Measurements from ENCODE around the gene FSTL4. TPM values are rescaled to one million over a fixed set of nuclear protein-coding genes. Genes with fewer than 3 reads are reported as not detected.

The FSTL4 gene
- total RNA-seq, 1 experiment from 2014 or later = 2.7 TPM

- H3K27me3 ChIP-seq (replicated peaks; ENCODE audit: control insufficient read depth, insufficient read depth, low read length) = no peaks in the 10 kb centered on the region
- no peaks in the 10 kb centered on the region for H3K9me3 ChIP-seq
- H3K4me1 ChIP-seq = no peaks in the 10 kb centered on the region
- Mint-ChIP-seq H3K27ac (ENCODE audit: unreplicated experiment) (no peak overlapping the region), H3K27me3 (ENCODE audit: insufficient read depth, unreplicated experiment) (peaks cover 6% of the 10 kb centered on the region), H3K4me3 (ENCODE audit: unreplicated experiment) (no peak overlapping the region), H3K36me3 (ENCODE audit: insufficient read depth, unreplicated experiment) (no peaks in the 10 kb centered on the region), H3K4me1 (ENCODE audit: low read depth, unreplicated experiment) (no peaks in the 10 kb centered on the region), H3K9me3 (ENCODE audit: unreplicated experiment) (peaks cover 29% of the 10 kb centered on the region)
- no TSS peak for BruUV-seq (replicated peaks)
- H3K36me3 ChIP-seq (ENCODE audit: control insufficient read depth, insufficient read depth, low read length) = no peaks in the 10 kb centered on the region
- DNase-seq = no peak
- no peak overlapping the region for H3K4me3 ChIP-seq (ENCODE audit: low read depth, low read length)
- TF ChIP-seq CTCF (IDR thresholded peaks at IDR 0.05; ENCODE audit: insufficient read depth in 1 of 2, low read depth in 1 of 2, low read length in 1 of 2, severe bottlenecking in 1 of 2, unreplicated experiment in 1 of 2) = no peak
- intact Hi-C loops (cut with micrococcal nuclease; ENCODE audit: unreplicated experiment) = no loop called here
- ChIA-PET CTCF (no interaction called here), POLR2A (no interaction called here)
Observed at GRCh38 chr5:133164759-133165158, 447.6 kb downstream of the FSTL4 start.

GRCh38 chr5:133163839-133164238 lies 448.5 kb downstream of the FSTL4 start:
- intact Hi-C loops (cut with micrococcal nuclease; ENCODE audit: unreplicated experiment) = no loop called here
- no peak overlapping the region for H3K27ac Mint-ChIP-seq (ENCODE audit: unreplicated experiment)
- H3K9me3 ChIP-seq = no peaks in the 10 kb centered on the region
- DNase-seq = no peak
- ChIA-PET CTCF (no interaction called here), POLR2A (no interaction called here)
- no peak overlapping the region for H3K4me3 Mint-ChIP-seq (ENCODE audit: unreplicated experiment)
- no peaks in the 10 kb centered on the region for H3K36me3 Mint-ChIP-seq (ENCODE audit: insufficient read depth, unreplicated experiment)
- H3K4me1 ChIP-seq = no peaks in the 10 kb centered on the region
- BruUV-seq (replicated peaks) = no TSS peak
- peaks cover 3% of the 10 kb centered on the region for H3K27me3 Mint-ChIP-seq (ENCODE audit: insufficient read depth, unreplicated experiment)
- H3K4me3 ChIP-seq (ENCODE audit: low read depth, low read length) = no peak overlapping the region
- TF ChIP-seq CTCF (IDR thresholded peaks at IDR 0.05; ENCODE audit: insufficient read depth in 1 of 2, low read depth in 1 of 2, low read length in 1 of 2, severe bottlenecking in 1 of 2, unreplicated experiment in 1 of 2) = no peak
- no peaks in the 10 kb centered on the region for H3K4me1 Mint-ChIP-seq (ENCODE audit: low read depth, unreplicated experiment)
- peaks cover 20% of the 10 kb centered on the region for H3K9me3 Mint-ChIP-seq (ENCODE audit: unreplicated experiment)
- no peaks in the 10 kb centered on the region for H3K27me3 ChIP-seq (replicated peaks; ENCODE audit: control insufficient read depth, insufficient read depth, low read length)
- H3K36me3 ChIP-seq (ENCODE audit: control insufficient read depth, insufficient read depth, low read length) = no peaks in the 10 kb centered on the region

DNA sequence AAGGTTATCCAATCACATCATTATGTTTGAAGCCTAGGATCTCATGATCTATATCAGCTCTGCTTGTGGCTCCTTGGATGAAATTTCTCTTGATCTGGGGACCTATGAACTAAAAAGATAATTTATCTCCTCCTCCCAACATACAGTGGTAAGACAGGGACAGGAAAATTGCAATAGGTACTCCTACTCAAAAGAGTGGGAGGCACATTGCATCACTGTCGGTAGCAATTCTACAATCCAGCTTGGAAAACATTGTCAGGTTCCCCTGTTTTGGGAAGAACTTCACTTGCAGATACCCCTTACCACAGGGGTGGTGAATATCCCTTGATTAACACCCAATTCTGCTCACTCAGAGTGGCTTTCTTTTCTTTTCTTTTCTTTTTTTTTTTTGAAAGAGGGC lies 452.8 kb downstream of the FSTL4 start:
- ChIA-PET POLR2A (no interaction called here), CTCF (no interaction called here)
- no peak overlapping the region for H3K27ac Mint-ChIP-seq (ENCODE audit: unreplicated experiment)
- Histone ChIP-seq H3K27me3 (replicated peaks; ENCODE audit: control insufficient read depth, insufficient read depth, low read length) (no peaks in the 10 kb centered on the region), H3K4me1 (no peaks in the 10 kb centered on the region), H3K36me3 (ENCODE audit: control insufficient read depth, insufficient read depth, low read length) (no peaks in the 10 kb centered on the region), H3K4me3 (ENCODE audit: low read depth, low read length) (no peak overlapping the region), H3K9me3 (no peaks in the 10 kb centered on the region)
- intact Hi-C loops (cut with micrococcal nuclease; ENCODE audit: unreplicated experiment) = no loop called here
- no peak for TF ChIP-seq CTCF (IDR thresholded peaks at IDR 0.05; ENCODE audit: insufficient read depth in 1 of 2, low read depth in 1 of 2, low read length in 1 of 2, severe bottlenecking in 1 of 2, unreplicated experiment in 1 of 2)
- no peaks in the 10 kb centered on the region for H3K9me3 Mint-ChIP-seq (ENCODE audit: unreplicated experiment)
- BruUV-seq (replicated peaks) = no TSS peak
- H3K36me3 Mint-ChIP-seq (ENCODE audit: insufficient read depth, unreplicated experiment) = no peaks in the 10 kb centered on the region
- no peak overlapping the region for H3K4me3 Mint-ChIP-seq (ENCODE audit: unreplicated experiment)
- no peak for DNase-seq
- H3K4me1 Mint-ChIP-seq (ENCODE audit: low read depth, unreplicated experiment) = no peaks in the 10 kb centered on the region
- no peaks in the 10 kb centered on the region for H3K27me3 Mint-ChIP-seq (ENCODE audit: insufficient read depth, unreplicated experiment)
